SH-SY5Y (cell line): ENCODE results near the gene ARHGEF16.

Source experiments
- GATA2 ChIP-seq: IDR thresholded peaks from 2 replicates; pipeline ENCODE4 v1.6.1; 2011; ENCODE audit warnings: mild to moderate bottlenecking, low read depth, low read length
- GATA3 ChIP-seq: IDR thresholded peaks from 2 replicates; pipeline ENCODE4 v1.6.1; 2011; ENCODE audit warnings: low read depth, mild to moderate bottlenecking, low read length, moderate library complexity

DNA sequence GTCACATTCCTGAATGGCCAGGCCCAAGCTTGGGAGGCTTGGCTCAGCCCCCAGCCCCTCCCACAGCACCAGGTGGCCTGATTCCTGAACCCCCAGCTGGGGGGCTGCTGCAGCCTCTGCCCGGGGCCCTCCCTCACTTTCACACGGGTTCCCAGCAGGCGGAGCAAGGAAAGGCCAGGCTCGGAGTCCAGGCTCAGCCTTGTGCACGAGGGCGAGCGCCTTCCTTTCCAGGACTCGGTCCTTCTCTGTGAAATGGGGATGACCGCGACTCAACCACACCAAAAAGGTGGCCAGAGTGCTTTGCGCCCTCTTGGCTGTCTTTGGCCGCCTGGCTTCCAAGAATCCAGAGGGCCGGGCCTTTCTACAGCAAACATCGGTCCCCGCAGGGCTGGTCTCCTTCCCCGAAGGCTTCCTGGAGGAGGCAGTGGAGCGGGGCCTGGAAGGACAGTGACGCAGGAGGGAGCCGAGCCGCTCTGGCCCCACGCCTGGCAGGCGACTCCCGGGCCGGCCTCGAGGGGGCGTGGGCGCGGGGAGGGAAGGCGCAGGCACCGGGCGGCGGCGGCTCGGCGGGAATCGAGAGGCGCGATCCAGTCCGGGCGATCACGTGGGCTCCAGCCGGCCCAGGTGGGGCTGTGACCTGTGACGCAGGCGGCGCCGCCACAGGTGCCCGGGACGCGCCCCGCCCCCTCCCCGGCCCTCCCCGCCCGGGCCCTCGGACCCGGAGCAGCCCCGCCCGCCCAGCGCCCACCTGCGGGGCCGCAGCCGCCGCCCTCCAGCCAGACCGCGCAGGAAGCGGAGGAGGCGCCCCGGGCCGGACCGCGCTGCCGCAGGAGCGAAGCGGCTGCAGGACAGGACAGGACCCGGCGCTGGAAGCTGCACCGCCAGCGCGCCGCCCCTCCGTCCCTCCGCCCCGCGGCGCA, at the start of gene ARHGEF16:
- TF ChIP-seq GATA2 (no peak), GATA3 (no peak)
